Esophagus squamous epithelium (tissue), 4 donors: ENCODE data around the gene CCDC90B.

Experiments
- CTCF ChIP-seq, 6 experiments: fragments of 450-650 bp in 4 of 6; fragments of 200-600 bp in 2 of 6; sonication (generic) in 2 of 6; IDR thresholded peaks; one replicate each; pipeline ENCODE4 v1.5.1; 2016 to 2019; ENCODE audit warnings: antibody characterized with exemption in 6 of 6, mild to moderate bottlenecking in 4 of 6, moderate library complexity in 4 of 6
- POLR2A ChIP-seq, 4 donors: fragments of 450-650 bp; IDR thresholded peaks; one replicate each; pipeline ENCODE4 v1.6.1; 2017; ENCODE audit warnings: antibody characterized with exemption in 4 of 4, mild to moderate bottlenecking in 4 of 4, moderate library complexity in 3 of 4

DNA sequence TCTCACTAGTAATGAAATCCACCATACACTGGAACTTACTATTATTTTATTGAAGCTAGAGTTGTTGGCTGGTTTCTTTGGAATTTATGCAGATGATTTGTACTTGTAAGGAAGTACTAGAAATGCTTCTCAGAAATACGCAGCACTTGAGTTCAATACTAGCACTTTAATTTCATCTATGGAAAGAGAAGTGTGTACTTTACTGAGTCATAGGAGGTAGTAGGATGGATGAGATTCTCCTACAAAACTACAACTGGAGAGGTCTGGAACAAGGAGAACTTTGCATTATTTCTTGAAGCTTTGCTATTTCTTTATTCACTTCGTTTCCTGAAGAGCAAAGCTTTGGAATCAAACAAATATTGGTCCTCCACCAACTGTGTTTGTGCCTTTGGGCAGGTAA, 44.1 kb upstream of the CCDC90B start:
- TF ChIP-seq CTCF (IDR thresholded peaks at IDR 0.05) = no peak
- no peak for TF ChIP-seq POLR2A (IDR thresholded peaks at IDR 0.05)
